Measurements from ENCODE around the gene GCH1. TPM values are rescaled to one million over a fixed set of nuclear protein-coding genes. Genes with fewer than 3 reads are reported as not detected.
"Not testable (repeated sequence)": the region's sequence is repeated elsewhere in the genome, so short reads cannot be mapped to it uniquely, and the experiment has no call there.

Gene GCH1
- total RNA-seq, 2 donors from 2014 or later, result 2.8 to 16.1 TPM

DNA sequence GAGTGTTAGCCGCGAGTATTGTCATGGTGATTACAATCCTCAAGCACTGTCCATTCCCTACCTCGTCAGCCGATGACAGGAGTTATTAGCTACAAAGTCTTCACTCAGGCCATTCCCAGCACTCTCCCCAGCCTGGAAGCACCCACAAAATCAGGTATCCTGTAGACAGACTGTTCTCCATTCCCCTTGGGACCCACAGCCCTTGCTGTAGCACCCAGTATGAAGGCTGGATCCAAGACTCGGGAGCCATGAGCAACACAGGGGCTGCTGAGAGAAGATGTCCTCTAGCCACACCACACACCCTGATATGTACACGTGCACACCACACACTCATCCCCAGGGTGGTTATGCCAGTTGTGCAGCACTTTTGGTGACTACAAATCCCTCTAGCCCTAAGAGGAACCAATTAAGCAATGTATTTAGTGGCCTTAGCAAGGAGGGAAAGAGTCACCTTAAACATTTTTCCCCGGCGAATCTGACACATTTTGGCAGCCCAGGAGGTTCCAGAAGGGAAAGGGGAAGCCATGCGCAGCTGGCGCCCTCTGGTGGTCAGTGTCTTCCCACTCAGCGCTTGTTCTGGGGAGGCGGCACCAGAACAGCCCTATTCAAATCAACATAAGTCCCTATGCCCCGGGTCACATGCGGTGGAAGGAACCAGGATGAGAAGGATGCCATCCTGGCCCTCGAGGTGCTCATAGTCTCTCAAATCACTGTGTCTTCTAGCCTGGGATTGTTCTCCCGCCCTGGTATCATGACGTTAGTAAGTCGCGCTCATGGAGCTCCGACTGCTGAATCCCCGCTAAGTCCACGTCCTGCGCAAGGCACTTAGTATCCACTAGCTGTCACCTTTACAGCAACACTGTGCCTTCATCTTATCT, 96.9 kb downstream of the GCH1 start:
- Histone ChIP-seq H3K4me3 (peak overlapping the region; percentile 34), H3K27me3 (replicated peaks; ENCODE audit: insufficient read depth) (no peaks in the 10 kb centered on the region), H3K4me1 (ENCODE audit: control insufficient read depth in 1 of 2, low read depth in 2 of 2) (peaks cover 0 to 4% of the 10 kb centered on the region in 2 donors), H3K36me3 (no peaks in the 10 kb centered on the region), H3K9me3 (no peaks in the 10 kb centered on the region), H3K27ac (no peak overlapping the region)
- TF ChIP-seq, protein P1, sequence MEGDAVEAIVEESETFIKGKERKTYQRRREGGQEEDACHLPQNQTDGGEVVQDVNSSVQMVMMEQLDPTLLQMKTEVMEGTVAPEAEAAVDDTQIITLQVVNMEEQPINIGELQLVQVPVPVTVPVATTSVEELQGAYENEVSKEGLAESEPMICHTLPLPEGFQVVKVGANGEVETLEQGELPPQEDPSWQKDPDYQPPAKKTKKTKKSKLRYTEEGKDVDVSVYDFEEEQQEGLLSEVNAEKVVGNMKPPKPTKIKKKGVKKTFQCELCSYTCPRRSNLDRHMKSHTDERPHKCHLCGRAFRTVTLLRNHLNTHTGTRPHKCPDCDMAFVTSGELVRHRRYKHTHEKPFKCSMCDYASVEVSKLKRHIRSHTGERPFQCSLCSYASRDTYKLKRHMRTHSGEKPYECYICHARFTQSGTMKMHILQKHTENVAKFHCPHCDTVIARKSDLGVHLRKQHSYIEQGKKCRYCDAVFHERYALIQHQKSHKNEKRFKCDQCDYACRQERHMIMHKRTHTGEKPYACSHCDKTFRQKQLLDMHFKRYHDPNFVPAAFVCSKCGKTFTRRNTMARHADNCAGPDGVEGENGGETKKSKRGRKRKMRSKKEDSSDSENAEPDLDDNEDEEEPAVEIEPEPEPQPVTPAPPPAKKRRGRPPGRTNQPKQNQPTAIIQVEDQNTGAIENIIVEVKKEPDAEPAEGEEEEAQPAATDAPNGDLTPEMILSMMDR (IDR thresholded peaks at IDR 0.05), result peak; percentile 93
- DNase-seq (ENCODE audit: low spot score) (peak; percentile 57), ATAC-seq (ENCODE audit: insufficient number of reproducible peaks, low FRiP score, low read depth) (peak; percentile 87)

DNA sequence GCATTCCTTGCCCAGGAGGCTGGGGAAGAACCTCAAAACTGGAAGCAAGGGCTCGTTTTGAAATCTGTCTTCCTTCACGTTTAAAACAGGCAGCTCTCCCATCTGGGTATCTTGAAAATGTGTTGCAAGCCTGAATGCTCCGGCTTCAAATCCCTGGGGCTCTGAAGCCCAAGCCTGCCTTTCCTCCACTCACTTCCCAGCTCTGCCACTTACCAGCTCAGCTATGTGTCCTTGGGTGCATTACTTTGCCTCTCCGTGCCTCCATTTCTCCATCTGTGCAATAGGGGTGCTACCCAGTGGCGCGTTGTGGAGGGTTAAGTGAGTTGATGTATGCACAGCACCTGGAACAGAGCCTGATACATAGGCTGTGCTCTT, 97.6 kb downstream of the GCH1 start:
- Histone ChIP-seq H3K4me1 (ENCODE audit: control insufficient read depth in 1 of 2, low read depth in 2 of 2) (peaks cover 0 to 4% of the 10 kb centered on the region in 2 donors), H3K36me3 (no peaks in the 10 kb centered on the region), H3K4me3 (no peak overlapping the region), H3K27ac (no peak overlapping the region), H3K9me3 (no peaks in the 10 kb centered on the region), H3K27me3 (replicated peaks; ENCODE audit: insufficient read depth) (no peaks in the 10 kb centered on the region)
- no peak for DNase-seq (ENCODE audit: low spot score)
- ATAC-seq (ENCODE audit: insufficient number of reproducible peaks, low FRiP score, low read depth), result no peak
- TF ChIP-seq, protein P1 (IDR thresholded peaks at IDR 0.05), result no peak

DNA sequence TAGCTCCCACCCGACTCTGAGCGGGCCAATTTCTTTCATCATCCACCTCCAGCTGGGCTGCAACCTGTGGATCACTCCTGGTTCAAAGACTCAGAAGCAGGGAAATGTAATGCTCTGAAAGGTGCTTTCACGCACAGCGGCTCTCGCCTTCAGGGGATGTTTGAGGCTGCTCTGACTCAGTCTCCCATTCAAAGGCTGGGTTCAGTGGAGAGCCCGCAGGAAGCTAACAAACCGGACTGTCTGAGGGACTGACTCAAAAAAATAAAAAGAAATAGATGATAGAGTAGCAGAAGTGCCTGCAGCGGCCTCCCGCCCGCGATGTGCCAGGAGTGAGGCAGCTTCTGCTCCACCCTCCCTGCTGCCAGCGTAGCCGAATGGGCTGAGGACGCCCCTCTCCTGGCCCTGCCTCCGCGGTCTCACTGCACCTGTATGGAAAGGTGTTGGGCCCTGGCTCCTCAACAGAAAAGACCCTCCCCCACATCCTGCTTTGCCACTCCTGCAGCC, 98.0 kb downstream of the GCH1 start:
- TF ChIP-seq, protein P1 (IDR thresholded peaks at IDR 0.05), result no peak
- ATAC-seq (ENCODE audit: insufficient number of reproducible peaks, low FRiP score, low read depth), result no peak
- H3K36me3 ChIP-seq, result no peaks in the 10 kb centered on the region
- no peaks in the 10 kb centered on the region for H3K9me3 ChIP-seq
- no peak overlapping the region for H3K27ac ChIP-seq
- DNase-seq (ENCODE audit: low spot score), result no peak
- peaks cover 0 to 4% of the 10 kb centered on the region in 2 donors for H3K4me1 ChIP-seq (ENCODE audit: control insufficient read depth in 1 of 2, low read depth in 2 of 2)
- H3K4me3 ChIP-seq, result no peak overlapping the region
- H3K27me3 ChIP-seq (replicated peaks; ENCODE audit: insufficient read depth), result no peaks in the 10 kb centered on the region

DNA sequence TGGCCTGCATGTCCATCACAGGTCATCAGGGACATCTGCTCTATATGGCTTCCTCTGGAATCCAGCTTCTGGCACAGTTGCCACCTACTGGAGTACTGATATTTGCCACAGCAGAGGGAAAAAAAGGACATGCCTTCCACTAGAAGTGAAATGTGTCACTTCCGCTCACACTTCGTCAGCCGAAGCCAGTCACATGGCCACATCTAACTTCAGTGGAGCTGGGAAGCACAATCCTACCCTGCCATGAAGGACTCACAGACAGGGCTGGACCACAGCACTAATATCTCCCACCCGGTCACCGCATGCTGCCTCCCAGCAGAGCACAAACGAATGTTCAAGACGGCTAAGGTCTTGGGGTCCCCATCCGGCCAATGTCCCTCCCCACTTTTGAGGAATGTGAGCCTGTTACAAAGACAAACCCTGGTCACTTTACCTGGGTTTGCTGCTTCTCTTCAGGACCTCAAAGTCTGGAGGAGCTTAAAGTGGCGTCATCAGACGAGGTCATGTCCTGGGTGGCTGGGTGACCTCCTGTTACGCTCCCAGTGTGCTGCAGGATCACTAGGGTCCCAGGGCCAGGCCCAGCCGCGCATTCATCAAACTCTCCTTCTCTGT, 98.6 kb downstream of the GCH1 start:
- H3K36me3 ChIP-seq, result no peaks in the 10 kb centered on the region
- no peaks in the 10 kb centered on the region for H3K27me3 ChIP-seq (replicated peaks; ENCODE audit: insufficient read depth)
- peaks cover 0 to 4% of the 10 kb centered on the region in 2 donors for H3K4me1 ChIP-seq (ENCODE audit: control insufficient read depth in 1 of 2, low read depth in 2 of 2)
- no peak overlapping the region for H3K4me3 ChIP-seq
- ATAC-seq (ENCODE audit: insufficient number of reproducible peaks, low FRiP score, low read depth) (no peak), DNase-seq (ENCODE audit: low spot score) (no peak)
- TF ChIP-seq, protein P1 (IDR thresholded peaks at IDR 0.05), result no peak
- H3K9me3 ChIP-seq, result no peaks in the 10 kb centered on the region
- no peak overlapping the region for H3K27ac ChIP-seq

DNA sequence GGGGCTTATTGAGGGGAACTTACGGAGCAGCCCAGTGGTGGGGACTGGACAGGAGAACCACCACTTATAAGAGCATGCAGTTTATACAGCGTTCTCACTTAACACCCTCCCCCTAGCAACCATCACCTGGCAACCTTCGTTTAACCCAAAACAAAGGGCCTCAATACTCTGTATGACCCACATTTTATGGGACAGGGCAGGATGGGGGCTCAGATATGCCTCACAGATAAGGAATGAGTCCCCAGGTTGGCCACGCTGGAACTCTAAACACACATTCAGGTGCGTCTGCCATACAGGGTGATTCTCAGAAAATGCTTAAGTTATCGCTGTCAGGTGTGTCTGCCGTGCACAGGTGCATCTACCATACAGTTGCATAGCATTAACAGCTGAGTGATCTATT, 99.2 kb downstream of the GCH1 start:
- no peak overlapping the region for H3K27ac ChIP-seq
- TF ChIP-seq, protein P1 (IDR thresholded peaks at IDR 0.05), result no peak
- no peak for DNase-seq (ENCODE audit: low spot score)
- H3K4me3 ChIP-seq, result no peak overlapping the region
- no peaks in the 10 kb centered on the region for H3K27me3 ChIP-seq (replicated peaks; ENCODE audit: insufficient read depth)
- no peak for ATAC-seq (ENCODE audit: insufficient number of reproducible peaks, low FRiP score, low read depth)
- no peaks in the 10 kb centered on the region for H3K9me3 ChIP-seq
- peaks cover 0 to 4% of the 10 kb centered on the region in 2 donors for H3K4me1 ChIP-seq (ENCODE audit: control insufficient read depth in 1 of 2, low read depth in 2 of 2)
- no peaks in the 10 kb centered on the region for H3K36me3 ChIP-seq

DNA sequence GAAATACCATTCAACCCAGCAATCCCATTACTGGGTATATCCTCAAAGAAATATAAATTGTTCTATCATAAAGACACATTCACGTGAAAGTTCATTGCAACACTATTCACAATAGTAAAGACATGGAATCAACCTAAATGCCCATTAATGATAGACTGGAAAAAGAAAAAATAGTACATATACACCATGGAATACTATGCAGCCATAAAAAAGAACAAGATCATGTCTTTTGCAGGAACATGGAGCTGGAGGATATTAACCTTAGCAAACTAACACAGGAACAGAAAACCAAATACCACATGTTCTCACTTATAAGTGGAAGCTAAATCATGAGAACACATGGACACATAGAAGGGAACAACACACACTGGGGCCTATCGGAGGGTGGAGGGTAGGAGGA, 101.1 kb downstream of the GCH1 start:
- not testable (repeated sequence) for H3K27ac ChIP-seq; H3K9me3 ChIP-seq; DNase-seq (ENCODE audit: low spot score); H3K4me3 ChIP-seq; ATAC-seq (ENCODE audit: insufficient number of reproducible peaks, low FRiP score, low read depth); H3K4me1 ChIP-seq (ENCODE audit: control insufficient read depth in 1 of 2, low read depth in 2 of 2); H3K27me3 ChIP-seq (replicated peaks; ENCODE audit: insufficient read depth); H3K36me3 ChIP-seq
